Activated T-cell treated with anti-CD3 and anti-CD28 coated beads, Interleukin-2, amount 50 U/mL, for 48 hours (primary cell): Measurements from ENCODE around the gene VKORC1.
A peak's percentile ranks its signal among the peaks of the same experiment; 100 is the strongest.

Experiments
- DNase-seq, 2 experiments: peaks; one replicate each; pipeline ENCODE4 v3.0.0-alpha.2; 2020

VKORC1 gene

GRCh38 chr16:31129568-31130335, 35.2 kb upstream of the VKORC1 start:
- DNase-seq: no peak

- no peak for DNase-seq
Measured at GRCh38 chr16:31128711-31129567, 34.3 kb upstream of the VKORC1 start.

- DNase-seq: no peak
Measured at GRCh38 chr16:31127182-31127581, 32.6 kb upstream of the VKORC1 start.

- no peak for DNase-seq
Measured at GRCh38 chr16:31125844-31126243, 31.2 kb upstream of the VKORC1 start.

- DNase-seq: no peak
Measured at GRCh38 chr16:31120129-31120528, 25.5 kb upstream of the VKORC1 start.

GRCh38 chr16:31118223-31119155, 23.9 kb upstream of the VKORC1 start:
- DNase-seq: no peak

GRCh38 chr16:31117384-31118222, 23.0 kb upstream of the VKORC1 start, which contains the start of gene KAT8:
KAT8 (plus strand) TSS chr16:31117664; CDS start chr16:31117682, 18 bp downstream.
- DNase-seq: peak; percentile 98

- no peak for DNase-seq
Measured at GRCh38 chr16:31114468-31114867, 19.9 kb upstream of the VKORC1 start.

- DNase-seq: no peak
Measured at GRCh38 chr16:31113121-31114120, 18.8 kb upstream of the VKORC1 start.

- no peak for DNase-seq
Measured at GRCh38 chr16:31112711-31113110, 18.1 kb upstream of the VKORC1 start.

GRCh38 chr16:31111881-31112466, 17.4 kb upstream of the VKORC1 start:
- DNase-seq: no peak

GRCh38 chr16:31110106-31111034, 15.8 kb upstream of the VKORC1 start:
- no peak for DNase-seq

- no peak for DNase-seq
Measured at GRCh38 chr16:31109622-31110021, 15.0 kb upstream of the VKORC1 start.

GRCh38 chr16:31108794-31109558, 14.4 kb upstream of the VKORC1 start:
- DNase-seq: no peak

- DNase-seq: peak; percentile 86 to 88
Measured at GRCh38 chr16:31108035-31108793, 13.6 kb upstream of the VKORC1 start, which contains the start of gene BCKDK. BCKDK (plus strand) TSS chr16:31108386; CDS start chr16:31109224, 838 bp downstream.

- DNase-seq: peak; percentile 65 to 69
Measured at GRCh38 chr16:31107465-31107867, 12.9 kb upstream of the VKORC1 start.
